ENCODE results near the gene SYP.

SYP gene

DNA sequence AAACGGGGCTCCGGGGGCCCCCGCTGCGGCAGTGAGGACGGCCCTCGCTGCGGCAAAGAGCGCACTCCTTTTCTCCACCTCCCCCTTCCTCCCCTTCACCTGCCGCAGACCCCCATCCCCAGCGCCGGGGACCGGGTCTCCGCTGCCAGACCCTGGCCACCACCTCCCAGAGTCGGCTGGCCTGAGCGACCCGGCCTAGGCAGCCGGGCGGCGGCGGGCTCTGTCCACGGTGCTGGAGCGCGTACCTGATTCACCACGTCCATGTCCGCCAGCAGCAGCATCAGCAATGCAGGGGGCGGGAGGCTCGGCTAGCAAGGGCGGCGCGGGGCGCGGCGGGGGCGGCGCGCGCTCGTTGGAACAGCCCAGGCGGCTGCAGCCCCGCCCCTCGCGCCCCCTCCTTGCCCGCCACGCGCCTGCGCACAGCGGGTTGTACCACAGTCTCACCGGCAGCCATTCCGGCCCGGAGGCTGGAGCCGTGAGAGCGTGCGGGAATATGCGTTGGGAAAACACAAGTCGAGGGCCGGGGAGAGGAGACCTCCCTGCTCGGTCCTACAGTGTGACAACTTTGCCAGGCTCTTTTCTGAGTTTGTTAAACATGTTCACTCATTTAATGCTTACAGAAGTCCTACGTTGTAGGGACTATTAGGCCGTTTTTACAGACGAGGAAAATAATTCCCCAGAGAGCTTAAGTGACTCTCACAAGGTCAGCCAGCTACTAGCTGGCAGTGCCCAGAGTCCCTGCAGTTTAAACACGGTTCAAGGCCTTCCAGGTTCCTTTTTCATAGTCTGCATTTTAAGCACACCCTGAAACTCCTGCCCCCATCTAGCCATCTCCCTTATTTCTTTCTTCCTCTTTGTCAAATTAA, at the start of gene SYP:
Gene SYP (minus strand): TSS at position 288 of the 866 bp plus-strand sequence. CDS start 7 bp downstream, at position 281.
- DNase-seq (ENCODE audit: low read depth) = peak; percentile 53

- no peak for DNase-seq (ENCODE audit: low read depth)
These were observed 49.6 kb upstream of the SYP start for GRCh38 chrX:49249616-49250015.

DNA sequence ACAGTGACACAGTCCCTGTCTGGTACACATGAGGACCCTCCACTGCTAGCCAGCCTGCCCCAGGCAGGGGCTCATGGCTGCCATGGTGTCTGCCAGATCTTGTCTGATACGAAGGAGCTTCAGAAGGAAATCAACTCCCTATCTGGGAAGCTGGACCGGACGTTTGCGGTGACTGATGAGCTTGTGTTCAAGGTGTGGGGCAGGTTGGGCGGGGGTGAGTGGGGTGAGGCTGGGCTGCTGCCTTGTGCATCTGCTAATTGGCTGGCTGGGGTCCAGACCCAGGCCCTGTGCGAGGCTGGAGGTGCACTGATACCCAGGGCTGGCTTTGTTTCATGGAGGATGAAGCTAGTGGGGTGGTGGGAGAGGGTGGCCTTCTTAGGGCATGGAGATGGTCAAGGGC, 49.1 kb upstream of the SYP start:
- DNase-seq (ENCODE audit: low read depth) = no peak

- DNase-seq (ENCODE audit: low read depth) = no peak
These were observed 48.2 kb upstream of the SYP start for GRCh38 chrX:49247916-49248811.

DNA sequence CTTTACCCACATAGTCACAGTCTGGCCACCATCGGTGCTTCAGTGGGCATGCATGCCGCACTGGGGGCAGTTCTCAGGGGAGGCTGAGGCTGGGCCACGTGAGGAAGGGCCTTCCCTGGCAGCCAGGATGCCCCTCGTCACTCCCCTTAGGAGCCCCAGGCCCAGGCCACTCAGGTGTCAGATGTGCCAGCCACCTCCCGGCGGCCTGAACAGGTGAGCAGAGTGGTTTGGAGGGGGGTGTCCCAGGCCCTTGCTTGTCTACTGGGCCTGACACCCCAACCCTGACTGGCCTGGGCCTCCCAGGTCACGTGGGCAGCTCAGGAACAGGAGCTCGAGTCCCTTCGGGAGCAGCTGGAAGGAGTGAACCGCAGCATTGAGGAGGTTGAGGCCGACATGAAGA, 47.4 kb upstream of the SYP start:
- DNase-seq (ENCODE audit: low read depth) = no peak

DNA sequence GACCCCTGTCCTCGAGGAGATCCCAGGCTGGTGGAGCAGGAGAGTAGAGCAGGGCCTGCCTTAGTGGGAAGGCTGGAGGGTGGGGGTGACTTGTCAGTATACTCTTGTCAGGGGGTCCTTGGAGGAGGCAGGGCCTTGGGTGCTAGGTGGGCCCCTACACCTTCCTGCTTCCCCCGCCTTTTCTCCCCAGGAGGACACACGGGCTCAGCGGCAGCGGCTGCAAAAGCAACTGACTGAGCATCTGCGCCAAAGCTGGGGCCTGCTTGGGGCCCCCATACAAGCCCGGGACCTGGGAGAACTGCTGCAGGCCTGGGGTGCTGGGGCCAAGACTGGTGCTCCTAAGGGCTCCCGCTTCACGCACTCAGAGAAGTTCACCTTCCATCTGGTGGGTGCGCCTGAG, 46.5 kb upstream of the SYP start:
- no peak for DNase-seq (ENCODE audit: low read depth)

DNA sequence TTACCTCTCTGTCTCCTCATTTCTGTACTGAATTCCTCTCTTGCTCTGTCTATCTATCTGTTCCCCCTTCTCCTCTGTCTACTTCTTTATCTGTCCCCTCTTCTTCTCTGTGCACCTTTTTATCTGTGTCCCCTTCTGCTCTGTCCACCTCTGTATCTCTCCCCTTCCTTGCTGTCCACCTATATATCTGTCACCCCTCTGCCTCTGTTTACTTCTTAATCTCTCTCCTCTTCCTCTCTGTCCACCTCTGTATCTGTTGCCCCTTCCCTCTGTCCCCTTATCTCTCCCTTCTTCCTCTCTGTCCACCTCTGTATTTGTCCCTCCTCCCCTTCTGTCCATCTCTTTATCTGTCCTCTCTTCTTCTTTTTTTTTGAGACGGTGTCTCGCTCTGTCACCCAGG, 44.2 kb upstream of the SYP start:
- no peak for DNase-seq (ENCODE audit: low read depth)

- DNase-seq (ENCODE audit: low read depth) = no peak
These were observed 43.2 kb upstream of the SYP start for GRCh38 chrX:49243166-49243565.

GRCh38 chrX:49242545-49243066, 42.6 kb upstream of the SYP start:
- no peak for DNase-seq (ENCODE audit: low read depth)

DNA sequence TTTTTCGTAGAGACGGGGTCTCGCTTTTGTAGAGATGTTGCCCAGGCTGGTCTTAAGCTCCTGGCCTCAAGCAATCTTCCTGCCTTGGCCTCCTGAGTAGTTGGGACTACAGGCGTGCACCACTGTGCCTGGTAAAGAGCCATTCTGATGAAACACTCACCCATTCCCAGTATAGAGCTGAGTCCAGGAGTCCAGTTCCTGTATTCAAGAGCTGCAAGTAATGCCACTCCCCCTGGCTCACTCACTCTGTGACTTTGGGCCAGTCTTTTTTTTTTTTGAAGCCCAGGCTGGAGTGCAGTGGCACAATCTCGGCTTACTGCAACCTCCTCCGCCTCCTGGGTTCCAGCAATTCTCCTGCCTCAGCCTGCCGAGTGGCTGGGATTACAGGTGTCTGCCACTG, 38.7 kb upstream of the SYP start:
- no peak for DNase-seq (ENCODE audit: low read depth)

DNA sequence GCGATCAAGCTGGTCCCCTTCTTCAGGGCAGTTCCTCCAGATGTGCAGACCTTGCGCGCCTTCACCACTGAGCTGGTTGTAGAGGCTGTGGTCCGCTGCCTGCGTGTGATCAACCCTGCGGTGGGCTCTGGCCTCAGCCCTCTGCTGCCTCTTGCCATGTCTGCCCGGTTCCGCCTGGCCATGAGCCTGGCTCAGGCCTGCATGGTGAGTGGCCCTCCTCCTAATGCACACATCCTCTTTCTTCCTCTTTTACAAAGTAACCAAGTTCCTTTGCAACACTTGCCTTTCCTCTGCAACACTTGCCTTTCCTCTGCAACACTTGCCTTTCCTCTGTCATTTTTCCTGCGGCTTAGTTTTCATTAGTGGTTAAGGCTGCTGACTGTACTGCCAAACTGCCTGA, 37.1 kb upstream of the SYP start:
- DNase-seq (ENCODE audit: low read depth) = no peak

- DNase-seq (ENCODE audit: low read depth) = no peak
These were observed 34.0 kb upstream of the SYP start for GRCh38 chrX:49233887-49234555.

DNA sequence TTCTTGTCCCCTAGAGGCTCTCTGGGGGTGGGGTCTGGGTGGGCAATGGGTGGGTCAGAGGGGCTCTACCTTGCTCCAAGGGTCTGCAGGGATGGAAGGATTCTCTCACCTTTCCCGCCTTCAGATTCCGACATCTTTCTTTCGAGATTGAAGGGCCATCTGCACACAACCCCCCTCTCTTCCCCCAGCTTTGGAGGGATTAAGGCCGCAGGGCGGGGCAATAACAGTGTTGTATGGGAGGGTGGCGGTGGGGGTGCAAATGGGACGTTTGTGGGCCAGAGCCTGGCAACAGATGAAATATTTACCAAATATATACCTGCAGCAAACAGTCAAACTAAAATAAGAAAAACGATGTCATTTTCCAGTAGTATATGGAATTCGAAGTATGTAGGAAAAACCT, 33.2 kb upstream of the SYP start, which contains the start of gene CACNA1F:
Gene CACNA1F (minus strand): TSS at position 165 of the 400 bp plus-strand sequence. CDS start 31 bp downstream, at position 134.
- DNase-seq (ENCODE audit: low read depth) = no peak

- no peak for DNase-seq (ENCODE audit: low read depth)
These were observed 32.5 kb upstream of the SYP start for GRCh38 chrX:49232525-49232924.

- no peak for DNase-seq (ENCODE audit: low read depth)
These were observed 31.5 kb upstream of the SYP start for GRCh38 chrX:49231333-49232000.

DNA sequence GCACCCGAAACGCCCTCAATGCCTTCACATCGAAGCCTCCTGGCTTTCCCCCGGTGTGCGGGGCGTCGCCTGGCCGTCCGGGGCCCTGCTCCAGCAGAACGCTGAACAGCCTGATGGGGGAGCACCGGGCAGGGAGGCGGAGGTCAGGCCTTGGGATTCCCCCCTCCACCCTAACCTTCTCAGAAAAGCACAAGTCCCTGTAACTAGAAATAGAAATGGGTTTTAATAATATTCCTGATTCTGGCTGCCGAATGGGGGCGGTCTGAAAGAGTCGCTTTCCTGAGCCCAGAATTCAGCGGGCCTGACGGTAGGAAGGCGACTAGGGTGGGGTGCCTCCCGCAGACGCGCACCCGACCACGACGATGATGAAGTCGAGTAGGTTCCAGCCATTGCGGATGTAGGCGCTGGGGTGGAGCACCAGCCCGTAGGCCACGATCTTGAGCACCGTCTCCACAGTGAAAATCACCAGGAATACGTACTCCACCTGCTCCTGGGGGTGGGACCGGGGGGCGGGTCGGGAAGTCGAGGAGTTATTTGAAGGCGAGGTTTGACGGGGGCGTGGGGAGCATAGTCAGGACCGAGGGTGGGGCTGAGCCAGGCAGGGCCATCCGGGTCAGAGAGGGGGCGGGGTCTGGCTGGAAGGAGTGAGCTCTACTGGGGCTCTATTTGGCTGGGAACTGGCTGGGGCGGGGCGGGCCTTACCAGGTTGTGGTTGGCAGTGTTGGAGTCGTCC, 30.7 kb upstream of the SYP start:
- no peak for DNase-seq (ENCODE audit: low read depth)

DNA sequence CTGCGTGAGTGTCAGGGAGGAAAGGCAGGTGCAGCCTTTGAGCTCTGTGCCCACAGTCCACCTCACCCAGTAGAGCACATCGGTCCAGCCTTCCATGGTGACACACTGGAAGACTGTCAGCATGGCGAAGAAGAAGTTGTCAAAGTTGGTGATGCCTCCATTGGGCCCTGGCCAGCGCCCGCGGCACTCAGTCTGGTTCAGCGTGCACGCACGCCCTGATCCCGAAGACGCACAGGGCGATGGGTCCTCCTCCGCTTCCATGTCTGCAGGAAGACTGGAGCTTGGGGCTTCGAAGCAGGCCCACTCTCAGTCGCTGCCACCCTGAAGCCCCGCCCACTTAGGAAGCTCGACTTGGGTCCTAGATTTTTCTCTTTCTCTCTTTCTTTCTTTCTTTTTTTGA, 28.2 kb upstream of the SYP start:
- no peak for DNase-seq (ENCODE audit: low read depth)

DNA sequence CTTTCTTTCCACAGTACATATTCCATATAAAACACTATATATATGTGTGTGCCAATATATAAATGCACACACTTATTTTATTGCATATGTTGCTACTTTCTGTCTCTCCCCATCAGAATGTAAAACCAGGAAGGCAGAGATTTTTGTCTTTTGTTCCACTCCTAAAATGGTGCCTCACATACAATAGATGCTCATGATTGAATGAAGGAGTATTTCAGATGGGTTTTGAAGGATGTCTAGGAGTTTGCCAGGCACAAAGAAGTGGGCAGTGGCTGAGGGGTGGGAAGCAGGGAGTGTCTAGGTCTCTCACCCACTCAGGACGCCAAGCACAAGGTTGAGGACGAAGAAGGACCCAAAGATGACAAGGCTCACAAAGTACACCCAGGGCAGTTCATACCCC, 27.7 kb upstream of the SYP start:
- DNase-seq (ENCODE audit: low read depth) = no peak

DNA sequence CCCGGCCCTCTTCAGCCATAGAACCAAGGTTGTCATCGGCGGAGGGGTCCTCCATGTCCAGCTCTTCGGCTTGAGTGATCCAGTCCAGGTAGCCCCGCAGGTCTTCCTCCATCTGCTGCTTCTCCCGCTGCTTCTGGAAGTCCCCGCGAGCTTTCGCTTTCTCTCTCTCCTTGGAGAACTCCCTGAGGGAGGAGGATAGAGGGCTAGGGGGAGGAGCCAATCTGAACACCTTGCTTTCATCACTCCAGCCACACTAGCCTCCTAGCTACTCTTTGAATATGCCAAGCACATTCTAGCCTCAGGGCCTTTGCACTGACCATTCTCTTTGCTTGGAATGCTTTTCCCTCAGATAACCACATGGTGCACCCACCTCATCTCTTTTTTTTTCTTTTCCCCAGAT, 27.0 kb upstream of the SYP start:
- no peak for DNase-seq (ENCODE audit: low read depth)

DNA sequence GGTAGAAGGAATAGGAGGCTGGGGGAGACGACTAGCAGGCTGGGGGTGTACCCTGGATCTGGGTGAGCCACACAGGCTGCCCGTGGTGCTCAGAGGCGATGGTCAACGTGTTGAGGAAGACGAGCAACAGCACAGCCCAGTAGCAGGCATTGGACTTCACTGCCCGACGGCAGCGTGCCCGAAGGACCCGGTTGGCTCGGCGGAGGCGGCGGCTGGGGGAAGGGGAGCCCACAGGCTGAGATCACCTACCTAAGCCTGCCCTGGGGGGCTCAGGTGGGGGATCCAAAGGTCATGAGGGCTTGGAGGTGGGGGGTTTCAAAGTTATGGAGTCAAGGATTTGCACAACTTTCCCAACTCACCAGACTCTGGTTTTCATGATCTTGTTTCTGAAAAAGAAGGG, 25.9 kb upstream of the SYP start:
- DNase-seq (ENCODE audit: low read depth) = no peak

DNA sequence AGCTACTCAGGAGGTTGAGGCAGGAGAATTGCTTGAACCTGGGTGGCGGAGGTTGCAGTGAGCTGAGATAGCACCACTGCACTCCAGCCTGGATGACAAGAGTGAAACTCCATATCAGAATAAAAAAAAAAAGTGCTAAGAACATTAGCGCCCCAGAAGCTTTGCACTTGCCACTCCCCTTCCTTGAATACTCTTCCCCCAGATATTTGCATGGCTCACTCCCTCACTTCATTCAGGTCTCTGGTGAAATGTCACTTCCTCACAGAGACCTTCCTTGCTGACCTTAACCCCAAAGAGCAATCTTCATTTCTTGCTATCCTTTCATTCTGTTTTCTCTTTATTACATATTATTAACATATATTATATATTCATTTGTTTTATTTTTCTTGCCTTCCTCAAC, 21.9 kb upstream of the SYP start:
- DNase-seq (ENCODE audit: low read depth) = no peak

Data from stromal cell of bone marrow (primary cell).